ENCODE measurements around the gene ADGRL1.
"Not testable (repeated sequence)": the region's sequence is repeated elsewhere in the genome, so short reads cannot be mapped to it uniquely, and the experiment has no call there.

Gene ADGRL1

DNA sequence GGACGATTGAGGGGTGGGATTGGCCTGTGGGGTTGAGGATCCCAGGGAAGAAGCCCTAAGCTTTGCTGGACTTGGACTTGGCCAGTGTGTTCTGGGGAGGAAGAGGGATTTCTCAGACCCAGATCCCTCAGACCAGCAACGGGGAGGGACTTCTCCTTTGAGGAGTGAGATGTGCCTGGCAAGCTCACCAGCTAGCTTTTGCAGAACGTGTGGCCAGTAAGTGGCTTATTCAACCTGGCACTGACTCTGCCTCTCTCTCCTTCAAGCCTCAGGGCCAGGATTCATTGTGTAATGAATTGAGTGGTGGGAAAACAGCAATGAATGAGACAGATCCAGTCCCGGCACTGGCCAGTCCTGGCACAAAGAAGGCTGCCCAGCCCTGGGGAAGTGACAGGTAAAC, 11.9 kb upstream of the ADGRL1 start:
- DNase-seq, result not testable (repeated sequence)

DNA sequence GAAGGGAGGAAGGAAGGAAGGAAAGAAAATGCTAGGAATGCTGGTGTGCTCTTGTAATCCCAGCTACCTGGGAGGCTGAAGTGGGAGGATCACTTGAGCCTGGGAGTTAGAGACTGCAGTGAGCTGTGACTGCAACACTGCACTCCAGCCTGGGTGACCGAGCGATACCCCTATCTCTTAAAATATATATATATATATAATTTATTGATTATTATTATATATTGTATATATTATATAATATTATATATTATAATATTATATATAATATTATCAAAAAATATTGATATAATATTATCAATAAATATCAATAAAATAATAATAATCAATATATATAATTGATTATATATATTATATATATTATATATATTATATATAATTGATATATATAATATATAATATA, 8.6 kb upstream of the ADGRL1 start:
- DNase-seq, result no peak

DNA sequence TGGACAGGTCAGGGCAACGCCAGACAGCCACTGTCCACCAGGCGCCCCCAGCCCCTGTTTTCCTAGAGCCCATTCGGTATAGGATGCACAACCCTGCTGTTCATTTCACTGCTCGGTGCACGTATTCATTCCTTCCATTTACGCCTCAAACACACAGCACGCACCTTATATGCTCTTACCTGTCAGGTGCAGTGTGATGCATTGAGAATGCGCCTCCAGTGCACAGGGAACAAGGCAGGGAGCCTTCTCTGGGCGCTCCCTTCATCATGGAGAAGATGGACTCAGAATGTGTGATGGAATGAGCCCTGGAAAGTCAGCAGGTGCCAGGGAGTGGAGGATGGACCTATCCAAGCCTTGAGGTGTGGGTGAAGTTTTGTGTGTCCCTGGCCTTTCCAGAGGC, 4.2 kb upstream of the ADGRL1 start:
- not testable (repeated sequence) for DNase-seq

DNA sequence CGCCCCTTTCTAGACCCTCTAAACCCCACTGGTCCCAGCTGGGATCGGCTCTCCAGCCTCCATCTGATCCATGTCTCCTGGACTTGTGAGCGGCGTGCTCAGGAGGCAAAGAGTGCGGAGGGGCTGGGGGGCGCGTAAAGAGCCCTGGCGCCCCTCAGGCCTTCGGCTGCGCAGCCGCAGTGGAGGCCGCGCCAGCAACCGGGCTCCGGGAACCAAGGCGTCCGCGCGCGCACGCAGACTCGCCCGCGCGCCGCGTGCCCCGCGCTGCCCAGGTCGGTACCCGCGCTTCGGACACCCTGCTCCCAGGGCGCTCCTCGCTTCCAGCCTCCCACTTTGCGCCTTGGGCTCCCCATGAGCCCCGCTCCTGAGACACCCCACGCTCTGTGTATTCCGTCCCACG, 3.4 kb upstream of the ADGRL1 start:
- not testable (repeated sequence) for DNase-seq

DNA sequence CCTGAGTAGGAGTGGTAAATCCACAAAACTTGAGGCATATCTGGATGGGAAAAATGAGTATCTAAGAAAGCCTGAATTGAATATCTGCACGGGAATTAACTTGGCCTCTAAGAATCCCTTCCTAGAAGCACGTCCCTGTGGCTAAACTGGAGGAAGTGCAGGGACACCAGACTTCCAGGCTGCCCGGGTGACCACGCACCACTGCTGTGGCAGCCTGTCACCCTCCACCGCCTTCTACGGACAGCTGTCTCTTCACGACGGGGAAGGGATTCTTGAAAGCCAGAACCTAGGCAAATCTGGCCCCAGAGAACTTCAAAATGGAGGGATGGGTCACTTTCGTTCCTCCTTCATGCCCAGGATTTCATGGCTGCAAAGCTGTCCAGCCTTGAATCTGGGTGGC, 2.5 kb upstream of the ADGRL1 start:
- DNase-seq, result not testable (repeated sequence)

DNA sequence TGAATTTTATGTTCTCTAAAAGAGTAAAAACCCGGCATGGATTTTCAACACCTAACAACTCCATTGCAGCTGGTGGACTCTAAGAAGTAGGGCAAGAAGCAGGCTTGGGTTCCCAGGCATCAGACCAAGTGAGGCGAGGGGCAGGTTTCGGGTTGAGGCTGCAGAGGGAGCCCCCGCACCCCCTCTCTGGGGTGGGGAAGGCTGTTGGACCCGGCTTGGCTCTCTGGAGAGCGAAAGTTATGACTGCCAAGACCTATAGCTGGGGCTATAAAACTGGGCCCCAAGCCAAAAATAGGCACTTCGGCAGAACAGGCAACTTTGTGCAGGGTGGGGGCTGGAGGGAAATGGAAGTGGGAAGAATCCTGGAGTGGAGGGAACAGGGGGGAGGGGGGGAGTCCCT, 1.8 kb upstream of the ADGRL1 start:
- not testable (repeated sequence) for DNase-seq

DNA sequence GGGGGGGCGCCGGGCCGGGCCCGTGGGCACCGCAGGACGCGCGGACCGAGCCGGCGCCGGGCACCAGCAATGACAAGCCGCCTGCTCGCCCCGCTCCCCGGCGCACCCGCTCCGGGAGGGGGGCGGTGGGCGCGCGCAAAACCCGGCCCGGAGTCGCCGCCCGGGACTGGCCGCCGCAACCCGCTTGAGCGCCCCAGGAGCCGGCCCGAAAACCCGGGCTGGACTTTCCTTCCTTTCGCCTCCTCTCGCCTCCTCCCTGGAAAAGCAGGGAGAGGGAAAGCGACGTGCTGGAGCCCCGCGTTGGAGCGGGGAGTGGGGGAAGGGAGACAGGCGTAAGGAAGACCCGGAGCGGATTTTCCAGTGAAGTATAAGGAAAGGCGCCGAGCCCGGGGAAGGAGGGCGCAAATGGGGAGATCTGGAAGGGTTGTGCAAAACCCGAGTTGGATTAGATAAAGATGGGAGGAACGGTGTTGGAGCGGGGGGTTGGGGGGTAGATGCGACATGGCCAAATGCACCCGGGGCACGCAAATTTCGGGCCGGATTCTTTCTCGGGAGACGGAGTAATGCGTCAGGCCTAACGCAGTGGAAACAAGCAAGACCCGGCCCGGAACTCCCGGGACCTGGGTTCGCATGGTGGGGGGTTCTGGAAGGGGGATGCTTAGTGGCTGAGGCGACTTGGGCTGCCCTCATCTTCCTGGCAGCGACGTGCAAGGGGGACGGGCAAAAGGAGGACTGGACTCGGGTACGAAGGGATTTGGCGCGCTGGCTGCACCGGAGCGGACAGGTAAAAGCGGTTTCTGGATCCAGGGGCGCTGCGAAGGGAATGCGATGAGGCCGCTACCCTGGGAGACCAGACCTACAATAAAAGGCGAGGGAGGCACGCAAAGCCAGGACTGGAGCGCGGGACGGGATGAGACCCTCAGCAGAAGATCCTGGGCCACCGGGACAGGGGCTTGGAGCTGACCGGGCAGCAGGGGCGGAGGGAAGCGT, 1.1 kb upstream of the ADGRL1 start:
- DNase-seq, result peak; percentile 89

DNA sequence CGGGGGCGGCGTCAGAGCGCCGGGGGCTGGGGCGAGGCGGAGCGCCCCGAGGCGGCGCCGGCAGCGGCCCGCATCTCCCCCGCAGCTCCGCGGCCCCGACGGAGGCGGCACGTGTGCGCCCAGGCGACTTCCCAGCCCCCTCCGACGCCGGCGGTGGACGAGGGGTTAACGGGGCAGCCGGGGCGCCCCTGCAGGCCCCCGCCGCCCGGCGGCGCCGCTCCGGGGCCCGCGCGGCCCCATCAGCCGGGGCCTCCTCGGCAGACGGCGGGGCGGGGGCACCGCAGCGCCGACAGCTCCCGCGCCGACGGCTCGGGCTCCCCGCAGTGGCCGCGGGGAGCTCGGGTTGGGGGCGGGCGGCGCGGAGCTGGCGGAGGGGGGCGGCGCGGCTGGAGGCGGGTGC, 339 bp upstream of the ADGRL1 start:
- not testable (repeated sequence) for DNase-seq

DNA sequence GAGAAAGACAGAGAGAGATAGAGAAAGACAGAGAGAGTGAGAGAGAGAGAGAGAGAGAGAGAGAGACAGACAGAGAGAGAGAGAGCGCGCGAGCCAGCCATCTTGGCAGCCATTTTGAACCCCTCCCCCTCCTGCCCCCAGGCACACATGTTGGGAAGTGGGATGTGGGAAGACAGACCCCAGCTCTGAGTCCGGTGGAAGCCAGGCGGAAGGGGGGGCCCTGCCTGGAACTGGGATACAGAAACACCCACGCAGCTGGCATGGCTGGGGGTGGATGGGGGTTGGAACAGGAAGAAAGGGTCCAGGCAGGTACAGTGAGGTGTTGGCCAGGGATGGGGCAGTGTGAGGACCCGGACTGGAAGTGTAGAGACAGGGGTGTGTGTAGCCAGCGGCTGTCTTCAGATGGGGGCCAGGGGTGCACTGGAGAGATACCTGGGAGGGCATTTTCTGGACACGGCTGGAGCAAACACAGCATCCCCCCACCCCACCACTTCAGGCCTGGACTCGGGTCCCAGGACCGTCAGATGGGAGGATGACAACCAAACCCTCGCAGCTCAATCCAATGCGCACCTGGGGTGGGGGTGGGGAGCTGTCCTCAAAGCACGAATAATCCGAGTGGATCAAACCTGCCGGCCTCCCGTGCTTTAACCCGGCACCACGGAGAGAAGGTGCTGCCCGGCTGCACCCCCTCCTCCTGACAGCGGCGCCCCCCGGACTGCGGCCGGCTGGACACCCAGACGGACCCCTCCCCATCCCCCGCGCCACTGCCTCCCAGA, 1.1 kb downstream of the ADGRL1 start:
- DNase-seq, result not testable (repeated sequence)

DNA sequence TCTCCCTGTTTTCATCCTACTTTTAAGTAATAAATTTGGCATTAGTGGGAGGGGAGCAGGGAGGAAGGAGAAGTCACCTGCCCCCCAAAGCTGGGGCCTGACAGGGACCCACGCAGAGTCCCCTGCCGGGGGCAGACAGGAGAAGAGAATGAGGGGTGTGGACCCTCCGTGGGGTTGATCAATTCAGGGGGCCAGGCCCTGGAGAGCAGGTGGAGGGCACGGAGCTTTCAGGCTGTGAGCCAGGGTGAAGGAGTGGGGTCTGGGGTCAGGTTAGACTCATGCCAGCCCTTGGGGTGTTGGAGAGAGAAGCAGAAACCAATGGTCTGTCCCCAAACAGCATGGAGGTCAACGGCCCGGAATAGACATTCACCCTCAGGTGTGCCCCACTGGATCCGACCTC, 1.8 kb downstream of the ADGRL1 start:
- DNase-seq, result not testable (repeated sequence)

DNA sequence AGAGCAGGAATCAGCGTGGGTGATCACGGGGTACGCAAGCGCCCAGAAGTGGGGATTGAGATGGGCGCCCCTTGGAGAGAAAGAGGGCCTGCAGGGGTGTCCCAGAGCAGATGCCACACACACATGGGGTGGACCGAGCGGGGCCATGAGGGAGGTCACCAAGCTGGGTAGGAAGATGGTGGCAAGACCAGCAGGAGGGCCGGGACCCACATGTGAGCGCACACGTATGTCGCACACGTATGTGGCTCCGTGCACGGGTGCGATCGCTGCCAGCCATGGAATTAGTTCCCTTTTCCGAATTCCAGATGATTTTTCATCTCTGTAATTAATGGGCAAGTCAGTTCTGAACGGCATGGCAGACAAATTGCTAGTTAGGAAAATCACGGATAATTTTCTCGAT, 2.2 kb downstream of the ADGRL1 start:
- not testable (repeated sequence) for DNase-seq

DNA sequence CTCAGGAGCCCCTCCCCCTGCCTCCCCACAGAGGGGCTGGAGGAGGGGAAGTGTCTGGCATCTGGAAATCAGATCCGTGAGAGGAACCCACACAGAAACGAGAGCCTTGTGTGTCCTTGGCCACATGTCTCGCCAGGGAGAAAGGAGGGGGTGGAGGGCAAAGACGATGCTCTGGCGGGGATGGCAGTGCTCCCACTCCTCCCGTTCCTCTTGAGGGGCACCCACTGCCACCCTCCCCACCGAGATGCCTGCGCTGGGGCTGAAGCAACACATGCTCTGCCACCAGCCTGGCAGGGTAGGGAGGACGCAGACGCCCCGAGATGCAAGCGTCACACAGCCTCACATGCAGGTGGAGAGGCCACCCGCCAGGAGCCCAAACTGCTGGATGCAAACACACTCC, 2.8 kb downstream of the ADGRL1 start:
- no peak for DNase-seq

DNA sequence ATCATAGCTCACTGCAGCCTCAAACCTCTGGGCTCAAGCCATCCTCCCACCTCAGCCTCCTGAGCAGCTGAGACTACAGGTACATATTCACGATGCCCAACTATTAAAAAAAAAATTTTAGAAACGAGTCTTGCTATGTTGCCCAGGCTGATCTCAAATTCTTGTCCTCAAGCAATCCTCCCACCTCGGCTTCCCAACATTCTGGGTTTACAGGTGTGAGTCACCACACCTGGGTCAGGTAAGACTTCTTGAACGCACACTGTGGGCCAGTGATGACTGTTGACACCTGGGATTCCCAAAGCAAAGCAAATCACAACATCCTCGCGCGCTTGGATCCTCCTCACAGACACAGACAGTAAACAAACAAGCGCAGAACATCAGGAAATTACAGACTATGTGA, 4.5 kb downstream of the ADGRL1 start:
- DNase-seq, result not testable (repeated sequence)

DNA sequence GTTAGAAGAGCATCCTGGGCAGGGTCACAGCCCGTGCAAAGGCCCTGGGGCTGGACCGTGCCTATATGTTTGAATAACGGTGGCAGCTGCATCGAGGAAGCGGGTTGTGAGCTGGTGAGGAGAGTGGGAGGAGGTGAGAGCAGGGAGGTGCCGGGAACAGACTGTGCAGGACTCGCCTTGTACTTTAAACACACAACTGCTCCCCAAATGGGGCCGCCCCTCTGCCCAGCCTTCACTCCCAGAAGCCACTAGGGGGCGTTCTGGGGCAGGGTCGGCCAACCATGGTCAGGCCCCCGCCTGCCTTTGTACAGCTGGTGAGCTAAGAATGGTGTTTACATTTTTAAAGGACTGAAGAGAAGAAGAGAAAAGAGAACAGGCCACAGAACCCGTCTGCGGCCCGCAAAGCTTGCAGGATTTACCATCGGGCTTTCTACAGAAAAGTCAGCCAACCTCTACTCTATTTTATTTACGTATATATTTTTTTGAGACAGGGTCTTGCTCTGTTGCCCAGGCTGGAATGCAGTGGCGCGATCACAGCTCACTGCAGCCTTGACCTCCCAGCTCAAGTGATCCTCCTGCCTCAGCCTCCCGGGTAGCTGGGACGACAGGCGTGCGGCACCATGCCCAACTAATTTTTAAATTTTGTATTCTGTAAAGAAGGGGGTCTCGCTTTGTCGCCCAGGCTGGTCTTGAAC, 5.7 kb downstream of the ADGRL1 start:
- DNase-seq, result peak; percentile 63

DNA sequence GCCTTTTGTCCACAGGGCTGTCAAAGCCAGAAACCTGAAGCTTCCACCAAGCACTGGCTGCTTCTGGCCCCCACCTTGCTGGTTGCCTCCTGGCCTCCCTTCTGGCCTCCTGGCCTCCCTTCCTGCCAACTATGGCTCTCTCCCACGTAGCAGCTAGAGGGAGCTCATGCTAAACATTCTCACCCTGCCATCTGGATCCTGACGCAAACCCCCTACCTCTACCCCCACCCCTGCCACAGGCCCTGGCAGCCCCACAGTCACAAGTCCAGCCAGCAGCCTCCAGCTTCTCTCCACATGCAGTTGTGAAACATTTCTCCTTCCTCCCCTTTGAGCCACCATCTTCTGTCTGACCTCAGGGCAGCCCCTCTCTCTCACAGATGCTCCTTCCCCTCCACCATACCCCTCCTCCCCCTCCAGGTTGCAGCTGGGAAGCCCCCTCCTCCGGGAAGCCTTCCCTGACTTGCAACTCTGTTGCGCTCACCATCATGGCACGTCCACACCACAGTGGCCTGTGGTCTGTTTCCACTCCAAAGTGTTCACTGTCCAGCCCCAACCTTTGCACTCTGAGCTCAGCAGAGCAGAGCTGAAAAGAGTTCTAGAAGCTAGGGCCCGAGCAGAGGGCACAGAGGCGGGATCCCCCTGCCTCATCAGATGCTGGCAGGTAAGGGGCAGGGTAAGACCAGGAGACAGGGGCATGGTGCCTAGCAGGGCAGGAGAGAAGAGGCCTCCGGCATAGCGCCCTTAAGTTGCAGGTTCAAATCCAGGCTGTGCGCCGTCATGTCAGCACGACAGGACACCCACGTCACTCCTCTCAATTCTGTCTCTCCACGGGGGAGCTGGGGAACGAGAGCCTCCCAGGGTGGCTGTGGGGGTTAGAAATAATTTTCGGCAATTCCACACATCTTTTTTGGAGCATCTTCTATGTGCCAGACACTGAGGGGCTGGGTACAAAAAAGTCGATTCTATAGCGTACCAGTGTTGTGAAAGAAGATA, 7.3 kb downstream of the ADGRL1 start:
- DNase-seq, result no peak

DNA sequence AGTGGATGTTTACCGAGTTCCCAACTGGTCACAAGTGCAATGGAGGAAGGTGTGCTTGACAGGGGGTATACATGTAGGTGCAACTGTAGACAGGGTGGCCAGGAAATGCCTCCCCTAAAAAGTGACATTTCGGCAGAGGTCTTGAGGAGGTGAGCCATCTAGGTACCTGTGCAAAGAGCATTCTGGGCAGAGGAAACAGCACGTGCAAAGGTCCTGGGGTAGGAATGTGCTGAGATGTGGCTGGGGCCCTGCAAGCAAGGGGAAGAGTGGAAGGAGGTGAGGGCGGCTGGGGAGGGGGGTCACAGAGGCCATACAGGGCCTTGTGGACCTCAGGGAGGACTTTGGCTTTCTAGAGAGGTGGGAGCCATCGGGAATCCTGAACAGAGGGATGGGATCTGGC, 8.1 kb downstream of the ADGRL1 start:
- DNase-seq, result no peak

DNA sequence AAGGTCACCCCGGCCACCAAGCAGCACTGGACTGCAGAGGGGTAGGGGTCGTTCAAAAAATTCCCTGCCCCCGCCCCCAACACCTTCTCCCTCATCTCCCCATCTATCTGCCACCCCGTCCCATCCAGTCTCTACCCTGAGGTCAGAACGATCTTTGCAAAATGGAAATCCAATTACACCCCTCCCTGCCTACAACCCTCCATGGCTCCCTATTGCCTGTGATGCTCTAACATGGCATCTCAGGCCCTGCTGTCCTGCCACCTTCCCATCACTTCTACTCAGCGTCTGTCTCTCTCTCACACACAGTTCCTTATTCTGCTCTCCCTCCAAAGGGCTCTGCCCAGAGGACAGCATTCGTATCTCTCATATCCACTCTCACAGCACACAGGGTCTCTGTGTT, 8.7 kb downstream of the ADGRL1 start:
- not testable (repeated sequence) for DNase-seq

DNA sequence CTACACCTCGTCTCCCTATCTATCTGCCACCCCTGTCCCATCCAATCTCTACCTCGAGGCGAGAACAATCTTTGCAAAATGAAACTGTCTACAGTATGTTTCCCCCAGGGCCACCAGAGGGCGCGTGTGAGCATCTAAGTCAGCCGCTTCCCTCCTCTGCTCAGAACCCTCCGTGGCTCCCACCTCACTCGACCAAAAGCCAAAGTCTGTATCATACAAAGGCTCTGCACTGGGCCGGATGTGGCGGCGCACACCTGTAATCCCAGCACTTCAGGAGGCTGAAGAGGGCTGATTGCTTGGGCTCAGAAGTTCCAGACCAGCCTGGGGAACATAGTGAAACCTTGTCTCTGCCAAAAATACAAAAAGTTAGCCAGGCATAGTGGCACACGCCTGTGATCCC, 9.9 kb downstream of the ADGRL1 start:
- DNase-seq, result peak; percentile 80

DNA sequence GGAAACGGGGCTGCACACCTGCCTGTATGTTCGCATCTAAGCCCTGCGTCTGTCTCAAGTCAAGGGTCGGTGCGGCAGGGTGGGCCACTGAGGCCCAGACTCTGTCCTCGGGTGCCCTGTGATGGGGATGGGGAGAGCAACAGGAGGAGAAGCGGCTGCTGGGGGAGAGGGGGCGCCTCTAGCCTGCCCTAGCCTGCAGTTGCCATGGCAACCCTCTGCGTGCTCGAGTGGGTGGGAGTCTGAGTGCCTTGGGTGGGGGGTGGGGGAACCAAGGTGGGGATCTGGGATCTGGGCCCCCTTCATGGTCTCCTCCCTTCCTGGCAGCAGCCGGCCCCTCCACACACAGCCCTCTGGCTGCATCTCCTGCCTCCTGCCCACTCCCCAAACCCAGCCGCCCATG, 10.8 kb downstream of the ADGRL1 start:
- not testable (repeated sequence) for DNase-seq

DNA sequence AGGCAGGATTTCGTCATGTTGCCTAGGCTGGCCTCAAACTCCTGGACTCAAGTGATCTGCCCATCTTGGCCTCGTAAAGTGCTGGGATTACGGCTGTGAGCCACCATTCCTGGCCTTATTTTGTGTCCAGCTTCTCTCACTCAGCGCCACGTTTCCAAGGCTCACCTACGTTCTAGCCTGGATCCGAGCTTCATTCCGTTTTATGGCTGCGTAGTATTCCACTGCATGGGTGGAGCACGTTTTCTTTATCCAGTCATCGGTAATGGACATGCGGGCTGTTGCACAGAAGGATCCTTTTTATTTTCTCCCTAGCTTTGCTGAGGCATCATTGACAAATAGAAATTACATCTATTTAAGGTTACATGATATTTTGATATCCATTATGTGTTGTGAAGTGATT, 16.6 kb downstream of the ADGRL1 start:
- DNase-seq, result no peak

DNA sequence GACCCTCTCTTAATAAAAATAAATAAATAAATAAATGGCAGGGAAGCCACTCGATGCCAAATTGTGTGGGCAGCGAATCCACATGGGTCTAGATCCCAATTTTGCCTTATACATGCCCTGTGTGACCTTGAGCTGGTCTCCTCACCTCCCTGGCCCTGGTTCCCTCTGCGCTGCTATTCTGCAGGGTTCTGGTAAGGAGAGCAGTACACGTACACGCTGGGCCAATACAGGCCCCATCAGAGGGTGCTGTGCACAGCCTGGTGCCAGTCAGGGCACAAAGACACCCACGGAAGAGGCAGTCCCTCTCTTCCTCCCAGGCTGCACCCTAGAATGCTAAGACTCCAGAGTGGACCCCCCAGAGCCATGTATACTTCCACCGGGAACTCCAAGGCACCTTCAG, 17.9 kb downstream of the ADGRL1 start:
- not testable (repeated sequence) for DNase-seq

DNA sequence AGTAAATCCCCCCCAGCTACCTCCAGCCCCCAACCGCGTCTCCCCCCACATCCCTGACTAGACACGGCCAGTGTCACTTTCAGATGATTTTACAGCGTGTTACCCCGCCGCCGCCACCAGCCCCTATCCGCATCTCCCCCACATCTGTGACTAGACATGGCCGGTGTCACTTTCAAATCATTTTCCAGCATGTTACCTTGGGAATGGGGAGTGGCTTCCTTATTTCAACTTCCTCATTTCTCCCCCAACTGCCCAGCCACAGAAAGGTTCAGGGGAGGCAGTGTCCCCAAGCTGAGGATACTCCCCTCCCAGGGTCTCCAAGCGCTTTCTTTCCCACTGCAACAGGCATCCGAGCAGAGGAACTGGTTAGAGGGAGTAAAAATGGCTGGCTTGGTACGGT, 18.4 kb downstream of the ADGRL1 start:
- no peak for DNase-seq

Data from activated T-cell treated with anti-CD3 and anti-CD28 coated beads, Interleukin-2, amount 50 U/mL, for 1 hour (primary cell).